ENCODE results near the gene KPRP. TPM values are rescaled to one million over a fixed set of nuclear protein-coding genes. Genes with fewer than 3 reads are reported as not detected.

Gene KPRP
- total RNA-seq, 4 donors from 2014 or later: not detected

DNA sequence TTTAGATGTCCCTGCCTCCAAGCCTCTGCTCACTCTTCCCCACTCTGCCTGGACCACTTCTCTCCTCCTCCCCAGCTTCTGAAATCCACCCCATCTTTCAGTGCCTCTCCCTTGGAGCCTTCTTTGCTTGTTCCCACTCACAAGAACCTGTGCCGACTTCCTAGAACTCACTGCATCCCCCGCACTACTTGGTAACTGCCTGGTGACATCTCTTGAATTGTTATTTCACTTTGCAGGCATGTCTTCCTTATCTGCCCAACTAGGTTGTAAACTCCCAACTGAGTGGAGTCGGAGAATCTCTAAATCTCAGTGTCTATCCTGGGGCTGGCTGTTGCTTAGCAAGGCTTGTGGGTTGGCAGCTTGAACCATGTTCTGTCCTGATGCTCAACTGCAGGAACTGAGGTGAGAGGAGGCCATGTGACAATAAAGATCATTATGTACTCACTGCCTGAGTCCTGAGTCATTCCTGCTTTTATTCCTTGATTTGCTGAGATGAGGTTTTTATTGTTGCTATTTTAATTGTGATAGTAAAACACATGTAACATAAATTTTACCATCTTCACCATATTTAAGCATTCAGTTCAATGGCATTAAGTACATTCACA lies 3.9 kb downstream of the KPRP start:
- 82% methylated on average over 3 of the region's 3 CpGs for whole genome bisulfite sequencing
- H3K36me3 ChIP-seq: no peaks in the 10 kb centered on the region
- intact Hi-C loops (cut with DNase I): no loop called here
- no peak overlapping the region for H3K4me3 ChIP-seq
- DNase-seq (ENCODE audit: extremely low spot score): no peak
- no peaks in the 10 kb centered on the region for H3K4me1 ChIP-seq
- H3K27ac ChIP-seq (replicated peaks in 1 of 4): no peak overlapping the region
- TF ChIP-seq EP300 (IDR thresholded peaks at IDR 0.05) (no peak), POLR2A (IDR thresholded peaks at IDR 0.05; ENCODE audit: low read depth) (no peak), POLR2AphosphoS5 (IDR thresholded peaks at IDR 0.05) (no peak)
- TF ChIP-seq, protein P1, sequence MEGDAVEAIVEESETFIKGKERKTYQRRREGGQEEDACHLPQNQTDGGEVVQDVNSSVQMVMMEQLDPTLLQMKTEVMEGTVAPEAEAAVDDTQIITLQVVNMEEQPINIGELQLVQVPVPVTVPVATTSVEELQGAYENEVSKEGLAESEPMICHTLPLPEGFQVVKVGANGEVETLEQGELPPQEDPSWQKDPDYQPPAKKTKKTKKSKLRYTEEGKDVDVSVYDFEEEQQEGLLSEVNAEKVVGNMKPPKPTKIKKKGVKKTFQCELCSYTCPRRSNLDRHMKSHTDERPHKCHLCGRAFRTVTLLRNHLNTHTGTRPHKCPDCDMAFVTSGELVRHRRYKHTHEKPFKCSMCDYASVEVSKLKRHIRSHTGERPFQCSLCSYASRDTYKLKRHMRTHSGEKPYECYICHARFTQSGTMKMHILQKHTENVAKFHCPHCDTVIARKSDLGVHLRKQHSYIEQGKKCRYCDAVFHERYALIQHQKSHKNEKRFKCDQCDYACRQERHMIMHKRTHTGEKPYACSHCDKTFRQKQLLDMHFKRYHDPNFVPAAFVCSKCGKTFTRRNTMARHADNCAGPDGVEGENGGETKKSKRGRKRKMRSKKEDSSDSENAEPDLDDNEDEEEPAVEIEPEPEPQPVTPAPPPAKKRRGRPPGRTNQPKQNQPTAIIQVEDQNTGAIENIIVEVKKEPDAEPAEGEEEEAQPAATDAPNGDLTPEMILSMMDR (IDR thresholded peaks at IDR 0.05): no peak
- no peaks in the 10 kb centered on the region for H3K9me3 ChIP-seq
- no peaks in the 10 kb centered on the region for H3K27me3 ChIP-seq

DNA sequence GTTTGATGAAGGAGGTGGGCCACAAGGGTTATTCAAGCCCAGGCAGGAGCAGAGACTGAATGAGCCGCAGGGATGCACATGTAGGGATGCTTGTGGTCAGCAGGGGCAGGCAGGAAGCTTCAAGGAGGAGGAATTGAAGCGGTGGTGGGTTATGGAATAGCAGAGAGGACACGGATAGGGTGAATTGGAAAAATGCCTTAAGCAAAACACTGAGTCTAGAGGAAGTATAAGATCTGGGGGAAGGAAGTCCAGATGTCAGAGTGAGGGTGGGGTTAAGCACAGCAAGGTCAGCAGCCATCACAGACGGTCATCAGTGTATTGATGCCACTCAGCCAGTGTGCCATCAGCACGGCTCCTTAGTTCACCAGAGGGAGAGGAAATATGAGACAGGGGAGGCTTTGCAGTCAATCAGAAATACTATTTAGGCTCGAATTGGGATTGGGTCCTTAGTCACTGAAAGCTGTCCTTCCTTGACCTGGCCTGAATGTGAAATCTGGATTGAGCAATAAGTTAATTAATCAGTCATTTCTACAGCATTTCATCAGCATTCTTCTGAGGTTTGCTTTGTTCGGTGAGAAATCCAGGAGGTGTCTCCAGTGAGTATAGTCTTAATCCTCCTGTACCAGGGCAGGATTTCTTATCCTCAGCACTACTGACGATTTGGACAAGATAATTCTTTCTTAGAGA lies 11.2 kb downstream of the KPRP start:
- Histone ChIP-seq H3K27me3 (no peaks in the 10 kb centered on the region), H3K4me3 (no peak overlapping the region), H3K4me1 (no peaks in the 10 kb centered on the region), H3K36me3 (no peaks in the 10 kb centered on the region), H3K9me3 (no peaks in the 10 kb centered on the region), H3K27ac (replicated peaks in 1 of 4) (no peak overlapping the region)
- intact Hi-C loops (cut with DNase I): no loop called here
- DNase-seq (ENCODE audit: extremely low spot score): no peak
- TF ChIP-seq, protein P1 (IDR thresholded peaks at IDR 0.05): no peak
- no peak for TF ChIP-seq EP300 (IDR thresholded peaks at IDR 0.05)
- TF ChIP-seq POLR2AphosphoS5 (IDR thresholded peaks at IDR 0.05): no peak
- WGBS: 68% methylated on average over 8 of the region's 8 CpGs

DNA sequence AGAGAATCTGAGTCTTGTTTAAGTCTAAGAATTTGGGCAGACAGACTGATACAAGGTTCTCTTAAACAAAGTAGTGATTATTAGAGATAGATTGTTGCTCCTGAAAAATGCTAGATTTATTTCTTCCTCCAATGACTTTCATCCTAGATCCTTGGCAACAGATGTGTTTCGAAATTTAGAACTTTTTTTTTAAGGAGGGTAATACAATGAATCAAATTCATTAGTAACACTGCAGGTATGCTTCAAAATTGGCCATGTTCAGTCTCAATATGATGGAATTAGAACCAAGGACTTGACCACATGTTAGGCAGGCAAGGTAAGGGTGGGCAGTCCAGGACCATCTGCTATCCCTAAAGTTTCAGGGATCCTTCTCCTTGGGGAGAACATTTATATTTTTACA lies 12.6 kb downstream of the KPRP start:
- intact Hi-C loops (cut with DNase I): no loop called here
- whole genome bisulfite sequencing: 87% methylated on average over 1 of the region's 1 CpG

DNA sequence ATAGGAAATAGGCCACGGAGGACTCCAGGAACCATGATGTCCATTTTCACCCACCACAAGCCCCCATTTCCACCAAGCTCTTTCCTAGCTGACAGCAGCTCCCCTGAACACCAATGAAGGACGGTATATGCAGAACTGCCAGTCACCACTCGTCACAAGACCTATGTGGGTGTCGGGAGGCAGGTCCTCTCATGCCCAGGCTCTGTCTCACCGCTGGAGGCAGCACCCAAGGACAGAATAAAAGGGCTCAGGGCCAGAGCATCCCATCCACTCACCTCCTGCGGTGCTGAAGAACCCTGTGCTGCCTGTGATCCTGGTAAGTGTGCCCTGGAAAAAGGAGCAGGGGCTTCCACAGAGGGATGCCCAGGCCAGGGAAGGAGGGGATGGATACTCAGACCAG lies 17.1 kb downstream of the KPRP start, which contains the start of gene LCE1F:
Gene LCE1F (plus strand): TSS at position 266 of the 400 bp plus-strand sequence. CDS start 1,232 bp downstream, outside the sequence.
- Histone ChIP-seq H3K27ac (replicated peaks in 1 of 4) (no peak within 1 kb of the TSS), H3K4me1 (no peaks in the 10 kb centered on the region), H3K9me3 (no peaks in the 10 kb centered on the region), H3K36me3 (no peaks in the 10 kb centered on the region), H3K27me3 (peaks cover 0 to 4% (median 0%) of the 10 kb centered on the region in 4 donors), H3K4me3 (no peak within 1 kb of the TSS)
- no peak for DNase-seq (ENCODE audit: extremely low spot score)
- TF ChIP-seq EP300 (IDR thresholded peaks at IDR 0.05) (no peak), POLR2AphosphoS5 (IDR thresholded peaks at IDR 0.05) (no peak), POLR2A (IDR thresholded peaks at IDR 0.05; ENCODE audit: low read depth) (no peak)
- TF ChIP-seq, protein P1 (IDR thresholded peaks at IDR 0.05): no peak
- WGBS: 77% methylated on average over 6 of the region's 6 CpGs
- intact Hi-C loops (cut with DNase I): no loop called here

More for the DNA sequence above, 12.6 kb downstream of the KPRP start:
- Histone ChIP-seq H3K4me1 (no peaks in the 10 kb centered on the region), H3K27ac (replicated peaks in 1 of 4) (no peak overlapping the region), H3K4me3 (no peak overlapping the region), H3K9me3 (no peaks in the 10 kb centered on the region), H3K27me3 (no peaks in the 10 kb centered on the region), H3K36me3 (no peaks in the 10 kb centered on the region)
- DNase-seq (ENCODE audit: extremely low spot score): no peak
- TF ChIP-seq EP300 (IDR thresholded peaks at IDR 0.05): no peak
- no peak for TF ChIP-seq POLR2A (IDR thresholded peaks at IDR 0.05; ENCODE audit: low read depth)
- no peak for TF ChIP-seq POLR2AphosphoS5 (IDR thresholded peaks at IDR 0.05)

DNA sequence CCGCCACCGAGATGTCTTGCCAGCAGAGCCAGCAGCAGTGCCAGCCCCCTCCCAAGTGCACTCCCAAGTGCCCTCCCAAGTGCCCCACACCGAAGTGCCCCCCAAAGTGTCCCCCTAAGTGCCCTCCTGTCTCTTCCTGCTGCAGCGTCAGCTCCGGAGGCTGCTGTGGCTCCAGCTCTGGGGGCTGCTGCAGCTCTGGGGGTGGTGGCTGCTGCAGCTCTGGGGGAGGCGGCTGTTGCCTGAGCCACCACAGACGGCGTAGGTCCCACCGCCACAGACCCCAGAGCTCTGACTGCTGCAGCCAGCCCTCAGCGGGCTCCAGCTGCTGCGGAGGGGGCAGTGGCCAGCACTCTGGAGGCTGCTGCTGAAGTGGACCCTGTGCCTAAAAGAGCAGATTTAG lies 18.5 kb downstream of the KPRP start:
- Histone ChIP-seq H3K27ac (replicated peaks in 1 of 4) (no peak overlapping the region), H3K9me3 (no peaks in the 10 kb centered on the region), H3K27me3 (peaks cover 0 to 4% (median 0%) of the 10 kb centered on the region in 4 donors), H3K4me1 (no peaks in the 10 kb centered on the region), H3K4me3 (no peak overlapping the region), H3K36me3 (no peaks in the 10 kb centered on the region)
- TF ChIP-seq POLR2A (IDR thresholded peaks at IDR 0.05; ENCODE audit: low read depth) (no peak), EP300 (IDR thresholded peaks at IDR 0.05) (no peak), POLR2AphosphoS5 (IDR thresholded peaks at IDR 0.05) (no peak)
- TF ChIP-seq, protein P1 (IDR thresholded peaks at IDR 0.05): no peak
- 65% methylated on average over 9 of the region's 11 CpGs for WGBS
- intact Hi-C loops (cut with DNase I): no loop called here
- DNase-seq (ENCODE audit: extremely low spot score): no peak

Data from esophagus muscularis mucosa (tissue), 4 donors.